HepG2 (cell line): ENCODE results near the gene SENP5. TPM values are rescaled to one million over a fixed set of nuclear protein-coding genes. Genes with fewer than 3 reads are reported as not detected.

Experiments used
- ESRRA ChIP-seq: sonication (generic); formaldehyde crosslinking; IDR thresholded peaks from 2 replicates; pipeline ENCODE4 v1.5.1; 2020; ENCODE audit warnings: mild to moderate bottlenecking, low read depth, missing genetic modification reagents
- MXD1 ChIP-seq: sonication (generic); formaldehyde crosslinking; IDR thresholded peaks from 2 replicates; pipeline ENCODE4 v1.4.0; 2020; ENCODE audit warnings: mild to moderate bottlenecking, missing genetic modification reagents
- MYC ChIP-seq: sonication (generic); formaldehyde crosslinking; IDR thresholded peaks from 2 replicates; pipeline ENCODE4 v1.9.0; 2021; ENCODE audit warnings: missing genetic modification reagents, borderline replicate concordance
- NFRKB ChIP-seq: fragments of 450-650 bp; IDR thresholded peaks from 2 replicates; pipeline ENCODE4 v1.6.1; 2017
- PATZ1 ChIP-seq: sonication (generic); formaldehyde crosslinking; IDR thresholded peaks from 2 replicates; pipeline ENCODE4 v1.4.0; 2020; ENCODE audit warnings: missing genetic modification reagents
- SNAPC5 ChIP-seq: sonication (generic); formaldehyde crosslinking; IDR thresholded peaks from 2 replicates; pipeline ENCODE4 v1.8.1; 2023; ENCODE audit warnings: mild to moderate bottlenecking, missing genetic modification reagents, borderline replicate concordance
- TFE3 ChIP-seq: IDR thresholded peaks from 2 replicates; pipeline ENCODE4 v1.6.1; 2016
- YEATS4 ChIP-seq: sonication (generic); formaldehyde crosslinking; IDR thresholded peaks from 2 replicates; pipeline ENCODE4 v1.4.0; 2020; ENCODE audit warnings: missing genetic modification reagents, borderline replicate concordance
- ZNF280B ChIP-seq: sonication (generic); formaldehyde crosslinking; IDR thresholded peaks from 2 replicates; pipeline ENCODE4 v1.5.0; 2020; ENCODE audit warnings: missing genetic modification reagents, mild to moderate bottlenecking, borderline replicate concordance
- ZNF543 ChIP-seq: sonication (generic); formaldehyde crosslinking; IDR thresholded peaks from 2 replicates; pipeline ENCODE4 v1.4.0; 2020; ENCODE audit warnings: mild to moderate bottlenecking, missing genetic modification reagents
- ZNF577 ChIP-seq: sonication (generic); formaldehyde crosslinking; IDR thresholded peaks from 2 replicates; pipeline ENCODE4 v1.4.0; 2020; ENCODE audit warnings: mild to moderate bottlenecking, low read depth, missing genetic modification reagents, borderline replicate concordance
- ZNF616 ChIP-seq: sonication (generic); formaldehyde crosslinking; IDR thresholded peaks from 2 replicates; pipeline ENCODE4 v1.5.0; 2020; ENCODE audit warnings: low read depth, mild to moderate bottlenecking, missing genetic modification reagents
- ZNF646 ChIP-seq: sonication (generic); formaldehyde crosslinking; IDR thresholded peaks from 2 replicates; pipeline ENCODE4 v1.9.0; 2021; ENCODE audit warnings: mild to moderate bottlenecking, missing genetic modification reagents
- ZNF703 ChIP-seq: sonication (generic); formaldehyde crosslinking; IDR thresholded peaks from 2 replicates; pipeline ENCODE4 v1.5.1; 2020; ENCODE audit warnings: missing genetic modification reagents, mild to moderate bottlenecking, moderate library complexity, borderline replicate concordance
- ZNF713 ChIP-seq: sonication (generic); formaldehyde crosslinking; IDR thresholded peaks from 2 replicates; pipeline ENCODE4 v1.4.0; 2020; ENCODE audit warnings: mild to moderate bottlenecking, missing genetic modification reagents
- ZNF768 ChIP-seq: sonication (generic); formaldehyde crosslinking; IDR thresholded peaks from 2 replicates; pipeline ENCODE4 v1.4.0; 2020; ENCODE audit warnings: missing genetic modification reagents
- polyA plus RNA-seq, 8 experiments: library from polyadenylated mRNA; depleted of rRNA in 3 of 8; stranded (reverse) in 7 of 8; unstranded in 1 of 8; fragments of >200 nt; fragmentation: Illumina TruSeq in 4 of 8; extraction: Trizol in 4 of 8; gene quantifications; 2 replicates each; pipeline versions ENCODE4 v1.2.1 to v1.2.3, GENCODE V29; 2011 to 2016; ENCODE audit warnings: low read depth in 4 of 8, missing spikeins in 1 of 8, mixed read lengths in 1 of 8; ENCODE audit not compliant: insufficient read depth in 1 of 8
- total RNA-seq, 5 experiments: library from RNA; depleted of rRNA; stranded (reverse); fragments of >200 nt; fragmentation: Illumina TruSeq; extraction: Trizol; gene quantifications; 2 replicates each; pipeline ENCODE4 v1.2.3, GENCODE V29; 2016; ENCODE audit warnings: low read depth in 1 of 5

SENP5 gene
- total and polyA plus RNA-seq, 2 of the 13 experiments (the other 11 are each of a cell fraction or from before 2014, with no cell fraction given): 17.6 to 30.9 TPM

- TF ChIP-seq ZNF577 (CRISPR knock-in tag): no peak
- TF ChIP-seq TFE3 (CRISPR knock-in tag): no peak
- TF ChIP-seq ZNF713 (CRISPR knock-in tag): no peak
- no peak; the same call in 1 of the 2 replicates for TF ChIP-seq MXD1
- TF ChIP-seq ZNF646: peak; percentile 47; the same call in 1 of the 2 replicates
- TF ChIP-seq ESRRA (CRISPR knock-in tag): no peak
- TF ChIP-seq PATZ1 (CRISPR knock-in tag): 0 out of 2 replicates have a peak, but pooled peaks have one; percentile 14
- TF ChIP-seq NFRKB: no peak
- TF ChIP-seq ZNF768 (CRISPR knock-in tag): no peak
- TF ChIP-seq YEATS4 (CRISPR knock-in tag): no peak
- 0 out of 2 replicates have a peak, but pooled peaks have one; percentile 48 for TF ChIP-seq ZNF703 (CRISPR knock-in tag)
- TF ChIP-seq SNAPC5 (CRISPR knock-in tag): no peak
- no peak for TF ChIP-seq MYC (CRISPR knock-in tag)
- no peak for TF ChIP-seq ZNF280B (CRISPR knock-in tag)
- no peak for TF ChIP-seq ZNF616
- 0 out of 2 replicates have a peak, but pooled peaks have one; percentile 18 for TF ChIP-seq ZNF543 (CRISPR knock-in tag)
Observed at GRCh38 chr3:196868297-196868661, 559 bp downstream of the SENP5 start (continued).
